ENCODE data around the gene TCTA. TPM values are rescaled to one million over a fixed set of nuclear protein-coding genes. Genes with fewer than 3 reads are reported as not detected.

TCTA gene
- total and polyA plus RNA-seq, 10 of the 15 experiments (the other 5 are each of a cell fraction or from before 2014, with no cell fraction given) = 6.5 to 30.5 (median 18.3) TPM

GRCh38 chr3:49371946-49372345, 40.3 kb upstream of the TCTA start:
- Histone ChIP-seq H3K4me2 (ENCODE audit: control insufficient read depth, insufficient read depth) (no peak overlapping the region), H3K36me3 (ENCODE audit: control insufficient read depth in 2 of 2, insufficient read depth in 2 of 2, low read length in 1 of 2) (peaks cover 21 to 31% of the 10 kb centered on the region in 2 experiments), H4K20me1 (ENCODE audit: control insufficient read depth, insufficient read depth) (no peaks in the 10 kb centered on the region; the same call in 1 of the 2 replicates), H3K27ac (ENCODE audit: control insufficient read depth, insufficient read depth) (no peak overlapping the region), H3K9me3 (replicated peaks; ENCODE audit: control insufficient read depth, insufficient read depth, low read length) (peaks cover under 1% of the 10 kb centered on the region; the same call in 1 of the 3 replicates), H2AFZ (ENCODE audit: control insufficient read depth, low read depth, low read length) (no peak overlapping the region), H3K9ac (ENCODE audit: control insufficient read depth, insufficient read depth, low read length) (no peak overlapping the region), H3K4me1 (ENCODE audit: control insufficient read depth, insufficient read depth, low read length) (peaks cover under 1% of the 10 kb centered on the region; the same call in 1 of the 2 replicates), H3K79me2 (ENCODE audit: control insufficient read depth, insufficient read depth, low read length) (peaks cover 42% of the 10 kb centered on the region), H3K4me3 (no peak overlapping the region), H3K27me3 (replicated peaks in 1 of 2; ENCODE audit: control insufficient read depth in 2 of 2, insufficient read depth in 2 of 2, low read length in 1 of 2) (no peaks in the 10 kb centered on the region)
- no TSS peak for BruUV-seq (replicated peaks)
- SMC1A ChIA-PET (ENCODE audit: uncharacterized antibody, unreplicated experiment) = no interaction called here
- FAIRE-seq (no peak), ATAC-seq (no peak), DNase-seq (ENCODE audit: low read depth, low spot score) (no peak)
- in situ Hi-C loops (cut with MboI) = no loop called here
- RAD21 ChIA-PET (ENCODE audit: unreplicated experiment) = no interaction called here
- CTCF ChIA-PET = no interaction called here
- intact Hi-C loops (cut with micrococcal nuclease; ENCODE audit: unreplicated experiment) = no loop called here
- POLR2A ChIA-PET = no interaction called here
- no peak for TF ChIP-seq ETV6 (conservative IDR thresholded peaks at IDR 0.05 in 1 of 2, IDR thresholded peaks at IDR 0.05 in 1 of 2; ENCODE audit: borderline replicate concordance in 1 of 2, low read depth in 1 of 2)
- no peak for TF ChIP-seq ZNF687 (IDR thresholded peaks at IDR 0.05)
- TF ChIP-seq STAT1 (conservative IDR thresholded peaks at IDR 0.05) = no peak
- no peak for TF ChIP-seq IKZF1 (conservative IDR thresholded peaks at IDR 0.05)
- no peak for TF ChIP-seq PKNOX1 (IDR thresholded peaks at IDR 0.05)
- no peak for TF ChIP-seq BCL11A (IDR thresholded peaks at IDR 0.05; ENCODE audit: low read depth, low read length)
- TF ChIP-seq CHD4 (IDR thresholded peaks at IDR 0.05) = no peak
- TF ChIP-seq RFX5 (IDR thresholded peaks at IDR 0.05; ENCODE audit: low read depth, low read length) = no peak
- TF ChIP-seq BMI1 (IDR thresholded peaks at IDR 0.05; ENCODE audit: borderline replicate concordance) = no peak
- TF ChIP-seq TCF7 (IDR thresholded peaks at IDR 0.05; ENCODE audit: borderline replicate concordance) = no peak
- no peak for TF ChIP-seq CTCF (IDR thresholded peaks at IDR 0.05 in 2 of 3, conservative IDR thresholded peaks at IDR 0.05 in 1 of 3; ENCODE audit: control insufficient read depth in 2 of 3, extremely low read depth in 1 of 3, insufficient read depth in 1 of 3, low read depth in 3 of 3, low read length in 3 of 3)
- TF ChIP-seq HDAC6 (IDR thresholded peaks at IDR 0.05; ENCODE audit: unreplicated experiment) = no peak
- TF ChIP-seq ZNF622 (IDR thresholded peaks at IDR 0.05) = no peak
- TF ChIP-seq ZBTB4 (CRISPR knock-in tag; IDR thresholded peaks at IDR 0.05) = no peak
- TF ChIP-seq POLR2AphosphoS2 (IDR thresholded peaks at IDR 0.05; ENCODE audit: low read depth, low read length) = no peak
- TF ChIP-seq YY1 (IDR thresholded peaks at IDR 0.05; ENCODE audit: low read depth, low read length) = no peak
